Heart left ventricle (tissue), 13 donors: ENCODE measurements around the gene SUSD2.

ENCODE experiments used
- POLR2A ChIP-seq, 2 donors: fragments of 450-650 bp; IDR thresholded peaks; one replicate each; pipeline ENCODE4 v1.6.1; 2017; ENCODE audit warnings: antibody characterized with exemption in 2 of 2, mild to moderate bottlenecking in 2 of 2, moderate library complexity in 2 of 2
- TF ChIP-seq, protein P1 (sequence below), 12 donors: fragments of 200-600 bp; sonication (generic) in 4 of 12; IDR thresholded peaks; one replicate each; pipeline versions ENCODE4 v1.5.0 to v1.8.0; 2018 to 2022; ENCODE audit warnings: antibody characterized with exemption in 12 of 12, mild to moderate bottlenecking in 5 of 12
- donor health status: ischemic (EF 13 %, LVEDD 7.1; RV severe dilation, severe dysfunction).
- donor health status: DM: no; HTN: yes; CAD: no.
- donor health status: DM: no; HTN: no; CAD: no.
- donor health status: ischemic (EF 25% LVEDD 6.9; RV normal size, moderate dysfunction).
- donor health status: ischemic (EF 25% LVEDD 5.7; RV mildly dilated, moderate dysfunction).
- donor health status: ischemic (EF 35%, LVEDD 5.7; RV mildly dilated, moderate dysfunction).
- donor health status: nonischemic (EF 11% LVEDD 7.7; RV severe dilation, severe dysfunction).
- donor health status: DM: yes; HTN: yes; CAD: no.
- donor health status: PGD.
- donor health status: ischemic (EF 29% LVEDD 5.4; RV normal size, mild dysfunction).
- donor health status: nonischemic (EF 23%, LVEDD 6.1; RV moderate dilation, normal function).

GRCh38 chr22:24181996-24182899, 961 bp downstream of the SUSD2 start:
- TF ChIP-seq, protein P1, sequence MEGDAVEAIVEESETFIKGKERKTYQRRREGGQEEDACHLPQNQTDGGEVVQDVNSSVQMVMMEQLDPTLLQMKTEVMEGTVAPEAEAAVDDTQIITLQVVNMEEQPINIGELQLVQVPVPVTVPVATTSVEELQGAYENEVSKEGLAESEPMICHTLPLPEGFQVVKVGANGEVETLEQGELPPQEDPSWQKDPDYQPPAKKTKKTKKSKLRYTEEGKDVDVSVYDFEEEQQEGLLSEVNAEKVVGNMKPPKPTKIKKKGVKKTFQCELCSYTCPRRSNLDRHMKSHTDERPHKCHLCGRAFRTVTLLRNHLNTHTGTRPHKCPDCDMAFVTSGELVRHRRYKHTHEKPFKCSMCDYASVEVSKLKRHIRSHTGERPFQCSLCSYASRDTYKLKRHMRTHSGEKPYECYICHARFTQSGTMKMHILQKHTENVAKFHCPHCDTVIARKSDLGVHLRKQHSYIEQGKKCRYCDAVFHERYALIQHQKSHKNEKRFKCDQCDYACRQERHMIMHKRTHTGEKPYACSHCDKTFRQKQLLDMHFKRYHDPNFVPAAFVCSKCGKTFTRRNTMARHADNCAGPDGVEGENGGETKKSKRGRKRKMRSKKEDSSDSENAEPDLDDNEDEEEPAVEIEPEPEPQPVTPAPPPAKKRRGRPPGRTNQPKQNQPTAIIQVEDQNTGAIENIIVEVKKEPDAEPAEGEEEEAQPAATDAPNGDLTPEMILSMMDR (IDR thresholded peaks at IDR 0.05): peak in 10 of 12 donors; percentile 10 to 36 (median 24)
- TF ChIP-seq POLR2A (IDR thresholded peaks at IDR 0.05): no peak
